DND-41 (cell line): ENCODE data around the gene RUNX2.

Source experiments
- CTCF ChIP-seq: IDR thresholded peaks from 2 replicates; pipeline ENCODE4 v1.5.1; 2012; ENCODE audit warnings: borderline replicate concordance, low read length, moderate library complexity, mild to moderate bottlenecking; ENCODE audit not compliant: poor library complexity, severe bottlenecking; ENCODE audit errors: extremely low read depth
- EZH2 ChIP-seq: IDR thresholded peaks from 3 replicates; pipeline ENCODE4 v1.6.1; 2012; ENCODE audit warnings: borderline replicate concordance, low read depth, mild to moderate bottlenecking, moderate library complexity, low read length, inconsistent platforms; ENCODE audit not compliant: severe bottlenecking

GRCh38 chr6:45430590-45431202 lies 102.6 kb downstream of the RUNX2 start:
- TF ChIP-seq CTCF (no peak), EZH2 (no peak)
